Loucy (cell line): Measurements from ENCODE around the gene CEP164.

Source experiments
- EZH2phosphoT487 ChIP-seq: fragments of 200-600 bp; IDR thresholded peaks from 2 replicates; pipeline ENCODE4 v1.6.1; 2018; ENCODE audit warnings: antibody characterized with exemption, mild to moderate bottlenecking, moderate library complexity, borderline replicate concordance
- TF ChIP-seq, protein P1 (sequence below): fragments of 200-600 bp; sonication (generic); conservative IDR thresholded peaks from 2 replicates; pipeline ENCODE4 v1.5.1; 2014; ENCODE audit warnings: mild to moderate bottlenecking, antibody characterized with exemption, low read length

DNA sequence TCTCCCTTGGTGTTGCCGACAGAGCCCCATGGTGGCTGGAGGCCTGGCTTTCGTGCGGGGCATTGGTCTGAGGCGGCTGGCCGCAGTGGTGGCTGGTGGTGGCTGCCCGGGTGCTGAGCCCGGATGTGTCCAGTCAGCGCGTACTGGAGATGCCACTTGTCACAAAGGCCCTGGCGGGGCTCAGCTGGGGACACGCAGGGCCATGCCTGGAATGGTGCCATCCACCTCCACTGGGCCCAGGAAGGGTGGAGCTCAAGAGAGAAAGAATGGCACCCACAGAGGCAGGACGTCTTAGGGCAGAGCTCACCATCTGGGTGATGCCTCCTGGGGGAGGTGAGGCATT, 92.5 kb downstream of the CEP164 start:
- TF ChIP-seq, protein P1, sequence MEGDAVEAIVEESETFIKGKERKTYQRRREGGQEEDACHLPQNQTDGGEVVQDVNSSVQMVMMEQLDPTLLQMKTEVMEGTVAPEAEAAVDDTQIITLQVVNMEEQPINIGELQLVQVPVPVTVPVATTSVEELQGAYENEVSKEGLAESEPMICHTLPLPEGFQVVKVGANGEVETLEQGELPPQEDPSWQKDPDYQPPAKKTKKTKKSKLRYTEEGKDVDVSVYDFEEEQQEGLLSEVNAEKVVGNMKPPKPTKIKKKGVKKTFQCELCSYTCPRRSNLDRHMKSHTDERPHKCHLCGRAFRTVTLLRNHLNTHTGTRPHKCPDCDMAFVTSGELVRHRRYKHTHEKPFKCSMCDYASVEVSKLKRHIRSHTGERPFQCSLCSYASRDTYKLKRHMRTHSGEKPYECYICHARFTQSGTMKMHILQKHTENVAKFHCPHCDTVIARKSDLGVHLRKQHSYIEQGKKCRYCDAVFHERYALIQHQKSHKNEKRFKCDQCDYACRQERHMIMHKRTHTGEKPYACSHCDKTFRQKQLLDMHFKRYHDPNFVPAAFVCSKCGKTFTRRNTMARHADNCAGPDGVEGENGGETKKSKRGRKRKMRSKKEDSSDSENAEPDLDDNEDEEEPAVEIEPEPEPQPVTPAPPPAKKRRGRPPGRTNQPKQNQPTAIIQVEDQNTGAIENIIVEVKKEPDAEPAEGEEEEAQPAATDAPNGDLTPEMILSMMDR, result no peak
- no peak for TF ChIP-seq EZH2phosphoT487
